GM12865 (cell line): ENCODE results near the gene SBNO2.
A peak's percentile ranks its signal among the peaks of the same experiment; 100 is the strongest.

ENCODE experiments used
- DNase-seq: peaks from one replicate; pipeline ENCODE4 v3.0.0; 2010; ENCODE audit warnings: low read depth
- H3K4me3 ChIP-seq: 2 replicates; pipeline ENCODE4 v1.5.1; 2011; ENCODE audit warnings: mild to moderate bottlenecking, low read depth, low read length, control low read depth
- CTCF ChIP-seq: IDR thresholded peaks from 2 replicates; pipeline ENCODE4 v1.5.1; 2011; ENCODE audit warnings: low read length, control low read depth, low read depth, inconsistent platforms; ENCODE audit not compliant: insufficient read depth; ENCODE audit errors: missing control alignments

The SBNO2 gene

DNA sequence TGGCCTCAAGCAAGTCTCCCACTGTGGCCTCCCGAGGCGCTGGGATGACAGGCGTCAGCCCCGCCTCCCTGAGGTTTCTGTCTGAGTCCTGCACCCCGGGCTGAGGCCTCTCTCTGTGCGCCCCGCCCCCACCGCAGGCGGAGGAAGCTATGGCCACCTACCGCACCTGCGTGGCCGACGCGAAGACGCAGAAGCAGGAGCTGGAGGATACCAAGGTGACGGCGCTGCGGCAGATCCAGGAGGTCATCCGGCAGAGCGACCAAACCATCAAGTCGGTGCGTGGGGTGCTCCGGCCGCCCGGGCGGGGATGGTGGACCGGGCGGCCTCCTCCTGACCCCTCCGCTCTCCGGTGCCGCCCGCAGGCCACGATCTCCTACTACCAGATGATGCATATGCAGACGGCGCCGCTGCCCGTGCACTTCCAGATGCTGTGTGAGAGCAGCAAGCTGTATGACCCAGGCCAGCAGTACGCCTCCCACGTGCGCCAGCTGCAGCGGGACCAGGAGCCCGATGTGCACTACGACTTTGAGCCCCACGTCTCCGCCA, 94.4 kb downstream of the SBNO2 start:
- TF ChIP-seq CTCF: no peak
- no peak overlapping the region for H3K4me3 ChIP-seq
- no peak for DNase-seq

DNA sequence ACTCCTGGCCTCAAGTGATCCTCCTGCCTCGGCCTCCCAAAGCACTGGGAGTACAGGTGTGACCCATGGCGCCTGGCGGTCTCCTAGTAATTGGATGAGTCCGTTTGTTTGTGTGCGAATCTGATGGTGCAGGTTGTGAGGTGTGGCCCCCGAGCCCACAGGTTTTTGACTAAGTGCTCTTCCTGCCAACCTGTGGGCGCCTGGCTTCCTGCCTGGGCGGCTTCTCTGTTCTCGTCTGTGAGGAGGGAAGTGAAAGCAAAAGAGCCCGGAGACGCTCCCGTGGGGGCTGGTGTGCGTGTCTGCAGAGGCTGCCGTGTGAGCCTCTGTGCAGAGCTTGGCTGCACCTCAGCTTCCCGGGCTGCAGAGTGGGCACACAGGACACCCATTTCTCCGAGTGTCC, 97.1 kb downstream of the SBNO2 start:
- DNase-seq: peak; percentile 97
- H3K4me3 ChIP-seq: peak overlapping the region; percentile 28

GRCh38 chr19:1076046-1076386, 98.1 kb downstream of the SBNO2 start:
- TF ChIP-seq CTCF: no peak
- H3K4me3 ChIP-seq: no peak overlapping the region
- DNase-seq: no peak

More for the DNA sequence above, 97.1 kb downstream of the SBNO2 start:
- TF ChIP-seq CTCF: no peak

DNA sequence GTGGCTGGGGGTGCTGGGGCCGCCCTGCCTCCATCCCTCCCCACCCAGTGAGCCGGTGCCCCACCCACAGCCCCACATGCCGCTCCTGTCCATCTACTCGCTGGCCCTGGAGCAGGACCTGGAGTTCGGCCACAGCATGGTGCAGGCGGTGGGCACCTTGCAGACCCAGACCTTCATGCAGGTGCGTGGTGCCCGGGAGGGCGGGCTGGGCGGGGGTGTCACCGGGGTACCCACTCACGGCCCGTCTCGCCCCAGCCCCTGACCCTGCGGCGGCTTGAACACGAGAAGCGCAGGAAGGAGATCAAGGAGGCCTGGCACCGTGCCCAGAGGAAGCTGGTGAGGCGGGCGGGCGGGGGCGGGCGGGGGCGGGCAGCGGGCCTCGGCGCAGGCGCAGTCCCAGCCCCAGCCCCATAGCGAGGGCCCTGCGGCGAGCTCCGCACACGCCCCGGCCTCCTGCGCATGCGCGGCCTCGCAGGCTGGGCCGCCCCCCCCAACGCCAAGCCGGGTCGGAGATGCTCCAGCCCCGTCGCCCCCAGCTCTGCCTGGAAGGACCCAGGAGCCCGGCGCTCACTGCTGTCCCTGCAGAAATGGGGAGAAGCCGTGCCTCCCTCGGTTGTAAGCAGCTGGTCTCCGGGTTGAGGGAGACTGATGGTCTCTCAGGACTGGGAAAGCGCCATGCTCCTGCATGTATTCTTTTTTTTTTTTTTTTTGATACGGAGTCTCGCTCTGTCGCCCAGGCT, 99.4 kb downstream of the SBNO2 start:
- TF ChIP-seq CTCF: no peak
- peak overlapping the region; percentile 37 for H3K4me3 ChIP-seq
- peak; percentile 85 for DNase-seq

DNA sequence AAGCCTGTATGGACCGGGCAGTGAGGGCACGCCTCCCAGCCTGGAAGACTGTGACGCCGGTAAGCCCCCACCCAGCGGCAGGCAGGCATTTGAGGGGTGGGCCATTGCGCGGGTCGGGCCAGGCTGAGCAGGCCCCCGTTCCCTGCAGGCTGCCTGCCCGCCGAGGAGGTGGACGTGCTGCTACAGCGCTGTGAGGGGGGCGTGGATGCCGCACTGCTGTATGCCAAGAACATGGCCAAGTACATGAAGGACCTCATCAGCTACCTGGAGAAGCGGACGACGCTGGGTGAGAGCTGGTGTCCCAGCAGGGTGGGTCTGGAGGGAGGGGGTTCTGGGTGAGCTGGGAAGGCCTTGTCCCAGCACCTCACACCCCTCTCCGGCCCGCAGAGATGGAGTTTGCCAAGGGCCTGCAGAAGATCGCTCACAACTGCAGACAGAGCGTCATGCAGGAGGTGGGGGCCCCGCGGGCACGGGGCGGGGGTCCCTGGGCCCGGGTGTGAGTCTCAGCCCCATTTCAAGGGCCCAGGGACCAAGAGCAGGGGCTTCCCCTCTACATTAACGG, 100.0 kb downstream of the SBNO2 start:
- TF ChIP-seq CTCF: no peak
- no peak for DNase-seq
- H3K4me3 ChIP-seq: 0 out of 2 replicates have a peak overlapping the region, but pooled peaks have one; percentile 10

DNA sequence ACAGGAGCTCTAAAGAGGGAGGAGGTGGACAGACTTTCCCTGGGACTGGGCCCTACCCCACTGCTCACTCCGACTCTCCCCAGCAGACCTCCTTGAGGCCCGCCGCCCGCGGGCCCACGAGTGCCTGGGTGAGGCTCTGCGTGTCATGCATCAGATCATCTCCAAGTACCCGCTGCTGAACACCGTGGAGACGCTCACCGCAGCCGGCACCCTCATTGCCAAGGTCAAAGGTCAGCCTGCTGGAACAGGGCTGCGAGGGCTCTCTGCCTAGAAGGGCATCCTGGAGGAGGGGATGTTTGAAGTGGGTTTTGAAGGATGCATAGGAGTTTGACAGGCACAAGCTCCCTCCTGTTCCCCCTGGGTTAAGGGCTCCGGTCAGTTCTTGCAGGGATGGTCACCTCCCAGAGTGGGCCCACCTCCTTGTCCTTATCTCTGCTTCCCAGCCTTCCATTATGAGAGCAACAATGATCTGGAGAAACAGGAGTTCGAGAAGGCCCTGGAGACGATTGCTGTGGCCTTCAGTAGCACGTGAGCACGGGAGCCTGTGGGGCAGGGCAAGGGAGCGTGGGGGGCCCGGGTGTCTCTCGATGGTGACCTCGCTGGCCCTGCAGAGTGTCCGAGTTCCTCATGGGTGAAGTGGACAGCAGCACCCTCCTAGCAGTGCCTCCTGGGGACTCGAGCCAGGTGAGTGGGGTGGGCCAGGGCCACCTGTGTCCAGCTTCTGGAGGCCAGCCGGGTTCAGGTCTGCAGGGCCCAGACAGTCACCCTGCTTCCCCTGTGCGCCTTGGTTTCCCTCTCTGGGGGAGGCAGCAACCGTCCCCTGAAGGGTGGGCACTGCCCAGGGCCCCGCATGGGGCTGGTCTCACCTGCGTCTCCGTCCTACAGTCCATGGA, 100.8 kb downstream of the SBNO2 start:
- no peak for TF ChIP-seq CTCF
- no peak for DNase-seq
- no peak overlapping the region for H3K4me3 ChIP-seq
